HAP-1 (cell line): ENCODE results near the gene PTOV1.

Source experiments
- DNase-seq, 2 experiments: peaks; one replicate each; pipeline ENCODE4 v3.0.0-alpha.2; 2016 to 2020; ENCODE audit warnings: low spot score in 2 of 2
- H3K27me3 ChIP-seq: fragments of 250-450 bp; sonication (Bioruptor Pico); 2 replicates; pipeline ENCODE4 v1.5.1; 2020; ENCODE audit warnings: low read depth, mild to moderate bottlenecking, moderate library complexity
- H3K36me3 ChIP-seq: fragments of 250-450 bp; sonication (Bioruptor Pico); replicated peaks from 2 replicates; pipeline ENCODE4 v1.5.1; 2020; ENCODE audit warnings: mild to moderate bottlenecking
- H3K4me1 ChIP-seq: fragments of 250-450 bp; sonication (Bioruptor Pico); 2 replicates; pipeline ENCODE4 v1.5.1; 2020; ENCODE audit warnings: mild to moderate bottlenecking
- H3K4me3 ChIP-seq: fragments of 250-450 bp; sonication (Bioruptor Pico); 2 replicates; pipeline ENCODE4 v1.5.1; 2020; ENCODE audit warnings: mild to moderate bottlenecking, moderate library complexity
- H3K9me3 ChIP-seq: fragments of 250-450 bp; sonication (Bioruptor Pico); 2 replicates; pipeline ENCODE4 v1.5.1; 2020; ENCODE audit warnings: mild to moderate bottlenecking, moderate library complexity
- in situ Hi-C: fragments of 300-500 bp; cut with MboI; formaldehyde crosslinking; loops from 3 replicates; pipeline ENCODE4 v1.14.3; 2020; ENCODE audit warnings: low sequenced_read_pairs, inconsistent platforms, mixed read lengths

The PTOV1 gene

GRCh38 chr19:49910179-49910578 is 59.2 kb downstream of the PTOV1 start:
- peaks cover 75% of the 10 kb centered on the region for H3K36me3 ChIP-seq
- no peaks in the 10 kb centered on the region for H3K27me3 ChIP-seq
- in situ Hi-C loops = no loop called here
- no peak for DNase-seq
- no peaks in the 10 kb centered on the region for H3K9me3 ChIP-seq
- no peaks in the 10 kb centered on the region for H3K4me1 ChIP-seq
- H3K4me3 ChIP-seq = no peak overlapping the region
